Measurements from ENCODE around the gene LAX1.
"Not testable (repeated sequence)": the region's sequence is repeated elsewhere in the genome, so short reads cannot be mapped to it uniquely, and the experiment has no call there.

The LAX1 gene

GRCh38 chr1:203792486-203792885, 27.5 kb downstream of the LAX1 start:
- H3K4me3 Mint-ChIP-seq = no peak overlapping the region
- H3K27me3 Mint-ChIP-seq = no peaks in the 10 kb centered on the region
- H3K4me1 Mint-ChIP-seq = peaks cover 18% of the 10 kb centered on the region
- peaks cover 7% of the 10 kb centered on the region for H3K36me3 Mint-ChIP-seq
- no peaks in the 10 kb centered on the region for H3K9me3 Mint-ChIP-seq
- H3K27ac Mint-ChIP-seq = no peak overlapping the region

DNA sequence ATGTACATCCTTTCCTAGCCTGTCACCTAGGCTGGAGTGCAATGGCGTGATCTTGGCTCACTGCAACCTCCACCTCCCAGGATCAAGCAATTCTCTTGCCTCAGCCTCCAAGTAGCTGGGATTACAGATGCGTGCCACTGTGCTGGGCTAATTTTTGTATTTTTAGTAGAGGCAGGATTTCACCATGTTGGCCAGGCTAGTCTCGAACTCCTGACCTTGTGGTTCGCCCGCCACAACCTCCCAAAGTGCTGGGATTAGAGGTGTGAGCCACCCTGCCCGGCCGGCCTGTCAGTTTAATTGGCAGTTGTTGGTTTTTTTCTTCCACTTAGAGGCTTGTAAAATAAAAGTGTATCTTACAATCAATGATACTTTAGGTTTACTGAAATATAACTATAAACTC, 28.6 kb downstream of the LAX1 start:
- H3K9me3 Mint-ChIP-seq, H3K27me3 Mint-ChIP-seq, H3K4me3 Mint-ChIP-seq, H3K27ac Mint-ChIP-seq: not testable (repeated sequence)
- peaks cover 12% of the 10 kb centered on the region for H3K36me3 Mint-ChIP-seq
- H3K4me1 Mint-ChIP-seq = peaks cover 28% of the 10 kb centered on the region

GRCh38 chr1:203794764-203795440, 29.9 kb downstream of the LAX1 start:
- H3K36me3 Mint-ChIP-seq = peaks cover 18% of the 10 kb centered on the region
- no peaks in the 10 kb centered on the region for H3K27me3 Mint-ChIP-seq
- H3K9me3 Mint-ChIP-seq = no peaks in the 10 kb centered on the region
- peaks cover 39% of the 10 kb centered on the region for H3K4me1 Mint-ChIP-seq
- peak overlapping the region; percentile 96 for H3K4me3 Mint-ChIP-seq
- H3K27ac Mint-ChIP-seq = peak overlapping the region; percentile 97

DNA sequence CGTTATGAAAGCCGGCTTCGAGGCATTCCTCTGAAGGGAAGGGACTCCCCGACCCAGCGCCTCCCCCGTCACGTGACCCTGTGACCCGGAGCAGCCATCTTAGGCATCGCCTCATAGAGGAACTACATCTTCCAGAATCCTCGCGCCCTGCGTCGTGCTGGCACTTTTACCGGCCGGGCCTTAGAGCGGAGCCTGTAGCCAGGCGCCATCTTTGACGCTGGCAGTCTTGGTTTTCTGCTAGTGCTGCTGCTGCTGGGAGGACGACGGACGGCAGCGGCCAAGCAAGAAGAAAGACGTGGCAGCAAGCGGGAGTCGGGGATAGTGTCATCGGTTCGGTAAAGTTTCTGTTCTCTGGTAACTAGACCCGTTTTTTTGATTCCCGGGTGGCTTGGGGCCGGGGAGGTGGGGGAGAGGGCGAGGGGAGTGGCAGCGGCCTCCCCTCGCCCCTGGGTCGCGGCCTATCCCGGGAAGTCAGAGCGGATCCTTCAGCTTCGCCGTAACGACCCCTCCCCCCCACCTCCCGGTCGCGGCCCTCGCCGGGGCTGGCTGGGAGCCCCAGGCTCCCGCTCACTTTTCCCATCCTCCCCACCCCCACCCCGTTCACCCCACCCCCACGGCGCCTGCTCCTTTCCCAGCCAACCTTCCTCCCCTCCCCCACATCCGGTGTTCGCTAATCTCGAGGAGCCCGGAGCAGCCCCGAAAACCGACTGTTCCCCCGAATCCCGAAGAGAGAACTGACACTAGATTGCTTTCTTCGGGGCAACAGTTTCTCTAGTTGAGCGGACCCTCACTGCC, 30.7 kb downstream of the LAX1 start, which contains the start of the genes ZBED6 and ZC3H11A:
Gene ZBED6, plus strand, starts transcription at position 183 of the 795 bp plus-strand sequence. CDS start 1,900 bp downstream, outside the sequence.
Gene ZC3H11A, plus strand, starts transcription at position 183 of the 795 bp plus-strand sequence. CDS start 21,448 bp downstream, outside the sequence.
- H3K4me1 Mint-ChIP-seq = peaks cover 46% of the 10 kb centered on the region
- H3K9me3 Mint-ChIP-seq = no peaks in the 10 kb centered on the region
- H3K27ac Mint-ChIP-seq = peak within 1 kb of the TSS; percentile 97

GRCh38 chr1:203796236-203796605, 31.2 kb downstream of the LAX1 start:
- H3K27me3 Mint-ChIP-seq = no peaks in the 10 kb centered on the region
- H3K4me3 Mint-ChIP-seq = peak overlapping the region; percentile 96
- peaks cover 52% of the 10 kb centered on the region for H3K4me1 Mint-ChIP-seq
- H3K9me3 Mint-ChIP-seq = no peaks in the 10 kb centered on the region
- H3K27ac Mint-ChIP-seq = peak overlapping the region; percentile 96
- H3K36me3 Mint-ChIP-seq = peaks cover 22% of the 10 kb centered on the region

More for the DNA sequence above, 30.7 kb downstream of the LAX1 start, which contains the start of the genes ZBED6 and ZC3H11A:
- H3K27me3 Mint-ChIP-seq = no peaks in the 10 kb centered on the region
- peak within 1 kb of the TSS; percentile 96 for H3K4me3 Mint-ChIP-seq
- H3K36me3 Mint-ChIP-seq = peaks cover 21% of the 10 kb centered on the region

GRCh38 chr1:203797216-203797615, 32.2 kb downstream of the LAX1 start:
- Mint-ChIP-seq H3K36me3 (peaks cover 24% of the 10 kb centered on the region), H3K4me1 (peaks cover 62% of the 10 kb centered on the region), H3K27ac (peak overlapping the region; percentile 8), H3K27me3 (no peaks in the 10 kb centered on the region), H3K9me3 (no peaks in the 10 kb centered on the region), H3K4me3 (peak overlapping the region; percentile 96)

- Mint-ChIP-seq H3K36me3 (peaks cover 28% of the 10 kb centered on the region), H3K9me3 (no peaks in the 10 kb centered on the region), H3K27me3 (no peaks in the 10 kb centered on the region), H3K27ac (peak overlapping the region; percentile 8), H3K4me1 (peaks cover 69% of the 10 kb centered on the region), H3K4me3 (peak overlapping the region; percentile 96)
Measured at GRCh38 chr1:203797948-203798655, 33.1 kb downstream of the LAX1 start.

- Mint-ChIP-seq H3K27me3 (no peaks in the 10 kb centered on the region), H3K9me3 (no peaks in the 10 kb centered on the region), H3K36me3 (peaks cover 36% of the 10 kb centered on the region), H3K4me1 (peaks cover 80% of the 10 kb centered on the region), H3K27ac (peak overlapping the region; percentile 51), H3K4me3 (peak overlapping the region; percentile 60)
Measured at GRCh38 chr1:203799157-203799556, 34.2 kb downstream of the LAX1 start.

GRCh38 chr1:203799971-203800370, 35.0 kb downstream of the LAX1 start:
- peaks cover 40% of the 10 kb centered on the region for H3K36me3 Mint-ChIP-seq
- peaks cover 80% of the 10 kb centered on the region for H3K4me1 Mint-ChIP-seq
- H3K27ac Mint-ChIP-seq = peak overlapping the region; percentile 55
- peak overlapping the region; percentile 60 for H3K4me3 Mint-ChIP-seq
- no peaks in the 10 kb centered on the region for H3K27me3 Mint-ChIP-seq
- no peaks in the 10 kb centered on the region for H3K9me3 Mint-ChIP-seq

GRCh38 chr1:203805689-203806088, 40.7 kb downstream of the LAX1 start:
- Mint-ChIP-seq H3K4me1 (peaks cover 67% of the 10 kb centered on the region), H3K9me3 (no peaks in the 10 kb centered on the region), H3K4me3 (no peak overlapping the region), H3K36me3 (peaks cover 33% of the 10 kb centered on the region), H3K27me3 (no peaks in the 10 kb centered on the region), H3K27ac (no peak overlapping the region)

DNA sequence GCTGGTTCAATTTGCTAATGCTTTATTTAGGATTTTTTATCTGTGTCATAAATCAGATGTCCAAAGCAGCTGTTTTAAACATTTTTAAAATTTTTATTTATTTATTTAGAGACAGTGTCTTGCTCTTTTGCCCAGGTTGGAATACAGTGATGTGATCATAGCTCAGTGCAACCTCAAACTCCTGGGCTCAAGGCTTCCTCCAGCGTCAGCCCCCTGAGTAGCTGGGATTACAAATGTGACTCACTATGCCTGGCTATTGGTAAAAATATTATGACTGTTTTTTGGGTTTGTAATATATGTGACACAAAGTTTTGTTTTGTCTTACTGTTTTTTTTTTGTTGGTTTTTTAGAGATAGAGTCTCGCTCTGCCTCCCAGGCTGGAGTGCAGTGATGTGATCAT, 42.2 kb downstream of the LAX1 start:
- H3K4me1 Mint-ChIP-seq = peaks cover 63% of the 10 kb centered on the region
- H3K36me3 Mint-ChIP-seq = peaks cover 31% of the 10 kb centered on the region
- no peaks in the 10 kb centered on the region for H3K27me3 Mint-ChIP-seq
- H3K4me3 Mint-ChIP-seq = no peak overlapping the region
- no peak overlapping the region for H3K27ac Mint-ChIP-seq
- H3K9me3 Mint-ChIP-seq = no peaks in the 10 kb centered on the region

DNA sequence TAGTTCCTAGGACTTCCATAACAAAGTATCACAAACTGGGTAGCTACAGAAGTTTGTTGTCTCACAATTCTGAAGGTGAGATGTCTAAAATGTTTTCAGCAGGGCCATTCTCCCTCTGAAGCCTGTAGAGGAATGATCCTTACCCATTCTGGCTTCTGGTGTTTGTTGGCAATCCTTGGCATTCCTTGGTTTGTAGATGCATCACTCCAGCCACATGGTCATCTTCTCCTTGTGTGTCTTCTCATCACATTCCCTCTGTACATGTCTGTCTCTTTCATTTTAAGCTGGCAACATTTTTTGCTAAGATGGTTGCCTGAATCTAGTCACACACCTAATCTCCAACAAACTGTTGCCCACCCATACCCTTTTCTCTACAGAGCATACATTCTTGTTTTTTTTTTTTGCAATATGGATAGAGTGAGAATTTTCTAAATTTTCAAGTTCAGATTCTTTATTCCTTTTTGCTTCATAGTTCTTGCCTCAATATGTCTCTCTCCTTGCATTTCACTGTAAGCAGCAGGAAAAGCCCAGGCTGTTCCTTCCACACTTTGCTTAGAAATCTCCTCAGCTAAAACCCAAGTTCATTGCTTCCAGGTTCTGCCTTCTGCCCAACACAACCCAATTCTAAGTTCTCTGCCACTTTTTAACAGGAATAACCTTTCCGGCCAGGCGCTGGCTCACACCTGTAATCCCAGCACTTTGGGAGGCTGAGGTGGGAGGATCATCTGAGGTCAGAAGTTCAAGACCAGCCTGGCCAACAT, 48.8 kb downstream of the LAX1 start:
- Mint-ChIP-seq H3K27me3 (no peaks in the 10 kb centered on the region), H3K9me3 (no peaks in the 10 kb centered on the region), H3K4me1 (peaks cover 43% of the 10 kb centered on the region), H3K27ac (peak overlapping the region; percentile 90), H3K36me3 (peaks cover 19% of the 10 kb centered on the region), H3K4me3 (no peak overlapping the region)

- Mint-ChIP-seq H3K27ac (no peak overlapping the region), H3K27me3 (no peaks in the 10 kb centered on the region), H3K4me1 (peaks cover 35% of the 10 kb centered on the region), H3K4me3 (no peak overlapping the region), H3K36me3 (peaks cover 20% of the 10 kb centered on the region), H3K9me3 (no peaks in the 10 kb centered on the region)
Measured at GRCh38 chr1:203818399-203818798, 53.4 kb downstream of the LAX1 start.

DNA sequence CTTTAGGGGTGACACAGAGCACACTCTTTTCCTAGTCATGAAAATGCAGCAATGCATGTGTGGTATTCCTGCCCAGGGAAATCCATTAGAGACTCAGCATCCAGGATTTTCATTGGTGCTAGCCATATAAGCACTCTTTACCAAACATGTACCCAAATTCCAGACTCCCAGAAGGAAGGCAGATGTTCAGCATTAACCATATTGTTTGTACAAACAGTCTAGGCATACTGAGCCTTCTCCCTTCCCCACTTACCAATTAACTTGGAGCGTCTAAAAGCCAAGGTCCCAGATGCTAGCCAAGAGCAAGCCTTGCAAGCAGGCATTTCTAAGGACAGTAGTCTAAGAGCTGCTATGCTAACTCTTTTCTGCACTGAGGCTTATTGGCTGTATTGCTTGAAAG, 58.3 kb downstream of the LAX1 start:
- H3K4me1 Mint-ChIP-seq = peaks cover 36% of the 10 kb centered on the region
- H3K36me3 Mint-ChIP-seq = peaks cover 24% of the 10 kb centered on the region
- no peak overlapping the region for H3K4me3 Mint-ChIP-seq
- no peaks in the 10 kb centered on the region for H3K9me3 Mint-ChIP-seq
- H3K27me3 Mint-ChIP-seq = no peaks in the 10 kb centered on the region
- H3K27ac Mint-ChIP-seq = peak overlapping the region; percentile 35
